Measurements from ENCODE around the gene NPAS3.

DNA sequence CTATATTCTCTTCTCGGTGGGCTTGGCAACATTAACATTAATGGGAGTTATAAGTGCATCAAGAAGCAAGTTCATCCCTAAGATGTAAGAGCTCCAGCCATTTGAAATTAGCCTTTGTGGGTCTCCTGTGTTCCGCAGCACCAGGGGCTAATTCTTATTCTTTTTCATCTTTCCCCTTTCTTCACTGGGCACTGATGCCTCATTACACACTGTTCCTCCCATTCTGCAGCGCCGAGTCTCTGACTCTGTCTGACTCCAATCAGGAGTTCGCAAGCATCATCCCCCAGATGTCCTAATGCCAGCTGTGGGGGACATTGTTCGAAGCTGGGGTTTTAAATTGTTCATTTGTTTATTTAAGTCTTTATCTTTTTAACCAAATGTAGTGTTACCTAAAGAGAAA, 670.9 kb downstream of the NPAS3 start:
- TF ChIP-seq, protein P1, sequence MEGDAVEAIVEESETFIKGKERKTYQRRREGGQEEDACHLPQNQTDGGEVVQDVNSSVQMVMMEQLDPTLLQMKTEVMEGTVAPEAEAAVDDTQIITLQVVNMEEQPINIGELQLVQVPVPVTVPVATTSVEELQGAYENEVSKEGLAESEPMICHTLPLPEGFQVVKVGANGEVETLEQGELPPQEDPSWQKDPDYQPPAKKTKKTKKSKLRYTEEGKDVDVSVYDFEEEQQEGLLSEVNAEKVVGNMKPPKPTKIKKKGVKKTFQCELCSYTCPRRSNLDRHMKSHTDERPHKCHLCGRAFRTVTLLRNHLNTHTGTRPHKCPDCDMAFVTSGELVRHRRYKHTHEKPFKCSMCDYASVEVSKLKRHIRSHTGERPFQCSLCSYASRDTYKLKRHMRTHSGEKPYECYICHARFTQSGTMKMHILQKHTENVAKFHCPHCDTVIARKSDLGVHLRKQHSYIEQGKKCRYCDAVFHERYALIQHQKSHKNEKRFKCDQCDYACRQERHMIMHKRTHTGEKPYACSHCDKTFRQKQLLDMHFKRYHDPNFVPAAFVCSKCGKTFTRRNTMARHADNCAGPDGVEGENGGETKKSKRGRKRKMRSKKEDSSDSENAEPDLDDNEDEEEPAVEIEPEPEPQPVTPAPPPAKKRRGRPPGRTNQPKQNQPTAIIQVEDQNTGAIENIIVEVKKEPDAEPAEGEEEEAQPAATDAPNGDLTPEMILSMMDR (IDR thresholded peaks at IDR 0.05; ENCODE audit: insufficient read depth, low read length): no peak
- TF ChIP-seq POLR2AphosphoS5 (IDR thresholded peaks at IDR 0.05; ENCODE audit: low read depth): no peak
- TF ChIP-seq, protein P2, sequence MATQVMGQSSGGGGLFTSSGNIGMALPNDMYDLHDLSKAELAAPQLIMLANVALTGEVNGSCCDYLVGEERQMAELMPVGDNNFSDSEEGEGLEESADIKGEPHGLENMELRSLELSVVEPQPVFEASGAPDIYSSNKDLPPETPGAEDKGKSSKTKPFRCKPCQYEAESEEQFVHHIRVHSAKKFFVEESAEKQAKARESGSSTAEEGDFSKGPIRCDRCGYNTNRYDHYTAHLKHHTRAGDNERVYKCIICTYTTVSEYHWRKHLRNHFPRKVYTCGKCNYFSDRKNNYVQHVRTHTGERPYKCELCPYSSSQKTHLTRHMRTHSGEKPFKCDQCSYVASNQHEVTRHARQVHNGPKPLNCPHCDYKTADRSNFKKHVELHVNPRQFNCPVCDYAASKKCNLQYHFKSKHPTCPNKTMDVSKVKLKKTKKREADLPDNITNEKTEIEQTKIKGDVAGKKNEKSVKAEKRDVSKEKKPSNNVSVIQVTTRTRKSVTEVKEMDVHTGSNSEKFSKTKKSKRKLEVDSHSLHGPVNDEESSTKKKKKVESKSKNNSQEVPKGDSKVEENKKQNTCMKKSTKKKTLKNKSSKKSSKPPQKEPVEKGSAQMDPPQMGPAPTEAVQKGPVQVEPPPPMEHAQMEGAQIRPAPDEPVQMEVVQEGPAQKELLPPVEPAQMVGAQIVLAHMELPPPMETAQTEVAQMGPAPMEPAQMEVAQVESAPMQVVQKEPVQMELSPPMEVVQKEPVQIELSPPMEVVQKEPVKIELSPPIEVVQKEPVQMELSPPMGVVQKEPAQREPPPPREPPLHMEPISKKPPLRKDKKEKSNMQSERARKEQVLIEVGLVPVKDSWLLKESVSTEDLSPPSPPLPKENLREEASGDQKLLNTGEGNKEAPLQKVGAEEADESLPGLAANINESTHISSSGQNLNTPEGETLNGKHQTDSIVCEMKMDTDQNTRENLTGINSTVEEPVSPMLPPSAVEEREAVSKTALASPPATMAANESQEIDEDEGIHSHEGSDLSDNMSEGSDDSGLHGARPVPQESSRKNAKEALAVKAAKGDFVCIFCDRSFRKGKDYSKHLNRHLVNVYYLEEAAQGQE (IDR thresholded peaks at IDR 0.05; ENCODE audit: insufficient replicate concordance, low read depth): no peak

All from HL-60 (cell line).